Kidney tubule cell (primary cell): ENCODE measurements around the gene ZNF776.
"Not testable (repeated sequence)": the region's sequence is repeated elsewhere in the genome, so short reads cannot be mapped to it uniquely, and the experiment has no call there.

Experiments used
- DNase-seq: peaks from one replicate; pipeline ENCODE4 v3.0.0-alpha.2; 2018; ENCODE audit warnings: low spot score

ZNF776 gene

GRCh38 chr19:57746580-57747471 lies at the start of gene ZNF776:
Gene ZNF776, plus strand, starts transcription at chr19:57746815. Its CDS starts 244 bp downstream, at chr19:57747059.
- peak; percentile 91 for DNase-seq

GRCh38 chr19:57701625-57702024 lies 45.0 kb upstream of the ZNF776 start:
- no peak for DNase-seq

GRCh38 chr19:57706346-57706745 lies 40.3 kb upstream of the ZNF776 start:
- DNase-seq = no peak

GRCh38 chr19:57708641-57709361 lies 37.8 kb upstream of the ZNF776 start, which contains the start of gene ZNF154:
Gene ZNF154, minus strand, starts transcription at chr19:57709204. Its CDS starts 233 bp downstream, at chr19:57708971.
- DNase-seq = peak; percentile 18

GRCh38 chr19:57709616-57710015 lies 37.0 kb upstream of the ZNF776 start:
- no peak for DNase-seq

- no peak for DNase-seq
Observed at GRCh38 chr19:57712222-57712621, 34.4 kb upstream of the ZNF776 start.

- DNase-seq = no peak
Observed at GRCh38 chr19:57719424-57719823, 27.2 kb upstream of the ZNF776 start.

GRCh38 chr19:57719901-57720519 lies 26.6 kb upstream of the ZNF776 start:
- DNase-seq = no peak

- no peak for DNase-seq
Observed at GRCh38 chr19:57720878-57721277, 25.7 kb upstream of the ZNF776 start.

- DNase-seq = peak; percentile 44
Observed at GRCh38 chr19:57738320-57738719, 8.3 kb upstream of the ZNF776 start.

GRCh38 chr19:57738770-57739169 lies 7.8 kb upstream of the ZNF776 start:
- not testable (repeated sequence) for DNase-seq

- DNase-seq = peak; percentile 9
Observed at GRCh38 chr19:57747472-57747807, 825 bp downstream of the ZNF776 start.

- DNase-seq = no peak
Observed at GRCh38 chr19:57748029-57748428, 1.4 kb downstream of the ZNF776 start.

- no peak for DNase-seq
Observed at GRCh38 chr19:57754091-57754673, 7.6 kb downstream of the ZNF776 start.

GRCh38 chr19:57755031-57755430 lies 8.4 kb downstream of the ZNF776 start:
- DNase-seq = no peak

GRCh38 chr19:57757941-57758340 lies 11.3 kb downstream of the ZNF776 start:
- DNase-seq = no peak

GRCh38 chr19:57759096-57759495 lies 12.5 kb downstream of the ZNF776 start:
- no peak for DNase-seq

- DNase-seq = peak; percentile 92
Observed at GRCh38 chr19:57769345-57770131, 22.9 kb downstream of the ZNF776 start, which contains the start of gene ZNF586. Gene ZNF586, plus strand, starts transcription at chr19:57769676. Its CDS starts 167 bp downstream, at chr19:57769843.

- no peak for DNase-seq
Observed at GRCh38 chr19:57771417-57771816, 24.8 kb downstream of the ZNF776 start.

GRCh38 chr19:57773488-57773887 lies 26.9 kb downstream of the ZNF776 start:
- no peak for DNase-seq

- DNase-seq = no peak
Observed at GRCh38 chr19:57776764-57777296, 30.2 kb downstream of the ZNF776 start.
